NCI-H69 (cell line): ENCODE measurements around the gene CORO6.

Source experiments
- DNase-seq: peaks from one replicate; lab custom pipeline; 2025; lab: John Stamatoyannopoulos, UW

The CORO6 gene

GRCh38 chr17:29630630-29631193, 8.0 kb upstream of the CORO6 start:
- no peak for DNase-seq

- no peak for DNase-seq
Measured at GRCh38 chr17:29629839-29630238, 7.1 kb upstream of the CORO6 start.

GRCh38 chr17:29628644-29629043, 5.9 kb upstream of the CORO6 start:
- no peak for DNase-seq

GRCh38 chr17:29627951-29628350, 5.2 kb upstream of the CORO6 start:
- DNase-seq = no peak

GRCh38 chr17:29625037-29625750, 2.5 kb upstream of the CORO6 start:
- DNase-seq = peak; percentile 29

- no peak for DNase-seq
Measured at GRCh38 chr17:29624586-29624985, 1.9 kb upstream of the CORO6 start.

GRCh38 chr17:29623283-29623647, 553 bp upstream of the CORO6 start:
- no peak for DNase-seq

- peak; percentile 35 for DNase-seq
Measured at GRCh38 chr17:29621751-29622194, 939 bp downstream of the CORO6 start.

- DNase-seq = no peak
Measured at GRCh38 chr17:29620779-29621500, 1.8 kb downstream of the CORO6 start.

GRCh38 chr17:29620271-29620670, 2.4 kb downstream of the CORO6 start:
- DNase-seq = peak; percentile 26

- DNase-seq = peak; percentile 76
Measured at GRCh38 chr17:29619251-29619650, 3.5 kb downstream of the CORO6 start.

- no peak for DNase-seq
Measured at GRCh38 chr17:29618272-29619065, 4.2 kb downstream of the CORO6 start.

- peak; percentile 92 for DNase-seq
Measured at GRCh38 chr17:29617481-29618271, 5.0 kb downstream of the CORO6 start.

- peak; percentile 92 for DNase-seq
Measured at GRCh38 chr17:29617125-29617480, 5.6 kb downstream of the CORO6 start.

- peak; percentile 46 for DNase-seq
Measured at GRCh38 chr17:29616300-29617048, 6.2 kb downstream of the CORO6 start.

GRCh38 chr17:29615492-29616299, 7.0 kb downstream of the CORO6 start:
- peak; percentile 92 for DNase-seq

- no peak for DNase-seq
Measured at GRCh38 chr17:29615048-29615385, 7.7 kb downstream of the CORO6 start.

GRCh38 chr17:29614349-29615047, 8.2 kb downstream of the CORO6 start:
- DNase-seq = no peak

GRCh38 chr17:29613856-29614255, 8.9 kb downstream of the CORO6 start:
- no peak for DNase-seq
